ENCODE results near the gene CHST1. TPM values are rescaled to one million over a fixed set of nuclear protein-coding genes. Genes with fewer than 3 reads are reported as not detected.

CHST1 gene
- total and polyA plus RNA-seq, 9 donors = 3.4 to 12.9 (median 7.6) TPM

DNA sequence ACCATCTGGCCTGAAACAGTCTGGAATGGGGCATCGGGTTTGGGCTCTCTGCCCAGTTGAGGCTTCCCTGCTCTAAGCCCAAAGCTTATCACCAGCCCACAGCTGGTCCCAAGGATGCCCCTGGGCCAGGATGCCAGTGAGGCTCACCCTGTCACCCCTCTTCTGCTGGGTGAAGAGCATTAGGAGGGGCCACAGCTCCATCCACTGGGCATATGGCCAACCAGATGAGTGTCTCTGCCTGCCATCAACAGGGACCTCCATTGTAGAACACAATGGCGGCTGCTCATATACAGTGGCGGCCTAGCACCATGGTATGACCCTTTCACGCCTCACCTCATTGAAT lies 5.6 kb downstream of the CHST1 start:
- intact Hi-C loops (cut with DNase I) = loop anchor here (5.0 to 10.0 kb wide), 4 partner anchors 95 to 285 kb away; no protein-coding TSS in a partner anchor
- no peak for TF ChIP-seq CTCF (IDR thresholded peaks at IDR 0.05)
- no peak for TF ChIP-seq POLR2A (IDR thresholded peaks at IDR 0.05)
- TF ChIP-seq EP300 (IDR thresholded peaks at IDR 0.05) = no peak

DNA sequence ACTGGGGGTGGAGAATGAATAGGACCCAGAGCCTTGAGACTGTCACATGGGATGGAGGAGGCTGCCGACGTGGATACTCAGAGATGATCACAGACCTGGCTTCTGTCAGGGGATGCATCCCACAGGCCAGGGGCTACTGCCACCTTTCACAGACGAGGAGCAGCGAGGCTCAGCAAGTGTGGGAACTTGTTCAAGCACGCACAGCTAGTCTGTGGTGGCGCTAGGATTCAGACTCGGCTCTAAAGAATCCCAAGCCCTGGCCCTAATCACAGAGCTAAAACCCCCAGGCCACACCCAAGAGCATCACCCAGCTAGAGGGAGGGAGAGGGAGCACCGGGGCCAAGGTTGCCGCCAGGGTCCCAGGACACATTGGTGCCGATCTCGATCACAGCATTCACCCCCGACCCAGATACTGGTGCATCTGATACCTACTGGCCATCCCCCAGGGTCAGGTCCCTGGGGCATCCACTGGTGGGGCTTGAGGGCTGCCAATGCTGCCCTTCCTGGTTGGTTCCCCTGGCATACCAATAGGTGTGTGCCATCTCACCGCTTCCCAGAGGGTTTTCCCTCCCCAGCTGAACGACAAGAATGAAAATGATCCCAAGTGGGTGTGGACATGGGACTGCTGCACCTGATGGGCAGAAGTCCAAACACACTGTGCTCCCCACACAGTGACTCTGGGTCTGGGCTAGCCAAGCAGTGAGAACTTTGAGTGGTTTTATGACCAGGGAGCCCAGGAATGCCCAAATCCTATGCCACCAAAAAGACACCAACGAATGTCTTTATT lies 6.2 kb downstream of the CHST1 start:
- 33 to 45% (median 35%) methylated on average over 15 of the region's 15 CpGs for WGBS, 3 donors
- Histone ChIP-seq H3K27ac (peak overlapping the region; percentile 65 to 81), H3K4me1 (ENCODE audit: insufficient read depth) (peaks cover 24% of the 10 kb centered on the region), H3K9me3 (no peaks in the 10 kb centered on the region), H3K4me3 (no peak overlapping the region), H3K27me3 (no peaks in the 10 kb centered on the region), H3K36me3 (no peaks in the 10 kb centered on the region)
- TF ChIP-seq CTCF (IDR thresholded peaks at IDR 0.05) (no peak), EP300 (IDR thresholded peaks at IDR 0.05) (no peak), POLR2A (IDR thresholded peaks at IDR 0.05) (no peak)
- peak in 2 of 5 donors; percentile 33 to 40 for DNase-seq
- intact Hi-C loops (cut with DNase I) = loop anchor here (5.0 to 10.0 kb wide), 3 partner anchors 113 to 284 kb away; no protein-coding TSS in a partner anchor

More for the DNA sequence above, 5.6 kb downstream of the CHST1 start:
- no peak overlapping the region for H3K4me3 ChIP-seq
- peak in 2 of 5 donors; percentile 23 to 33 for DNase-seq
- H3K27ac ChIP-seq = no peak overlapping the region
- no peaks in the 10 kb centered on the region for H3K36me3 ChIP-seq
- peaks cover 24% of the 10 kb centered on the region for H3K4me1 ChIP-seq (ENCODE audit: insufficient read depth)
- WGBS, 3 donors = 82 to 89% (median 87%) methylated on average over 4 of the region's 4 CpGs
- H3K9me3 ChIP-seq = no peaks in the 10 kb centered on the region
- H3K27me3 ChIP-seq = no peaks in the 10 kb centered on the region

GRCh38 chr11:45658292-45658991 lies 7.0 kb downstream of the CHST1 start:
- intact Hi-C loops (cut with DNase I) = loop anchor here (5.0 to 10.0 kb wide), 3 partner anchors 114 to 284 kb away; no protein-coding TSS in a partner anchor

More at GRCh38 chr11:45658292-45658991, 7.0 kb downstream of the CHST1 start:
- no peak overlapping the region for H3K4me3 ChIP-seq
- H3K27me3 ChIP-seq = no peaks in the 10 kb centered on the region
- H3K27ac ChIP-seq = peak overlapping the region; percentile 65 to 81
- peak; percentile 83 to 88 (median 87) for DNase-seq
- WGBS, 3 donors = 11 to 23% (median 14%) methylated on average over 15 to 19 of the region's 19 CpGs
- peak; percentile 15 for TF ChIP-seq POLR2A (IDR thresholded peaks at IDR 0.05)
- no peak for TF ChIP-seq CTCF (IDR thresholded peaks at IDR 0.05)
- H3K9me3 ChIP-seq = no peaks in the 10 kb centered on the region
- no peaks in the 10 kb centered on the region for H3K36me3 ChIP-seq
- H3K4me1 ChIP-seq (ENCODE audit: insufficient read depth) = peaks cover 20% of the 10 kb centered on the region

All from ovary (tissue), 9 donors.